Measurements from ENCODE around the gene SNX1.
"Not testable (repeated sequence)": the region's sequence is repeated elsewhere in the genome, so short reads cannot be mapped to it uniquely, and the experiment has no call there.

DNA sequence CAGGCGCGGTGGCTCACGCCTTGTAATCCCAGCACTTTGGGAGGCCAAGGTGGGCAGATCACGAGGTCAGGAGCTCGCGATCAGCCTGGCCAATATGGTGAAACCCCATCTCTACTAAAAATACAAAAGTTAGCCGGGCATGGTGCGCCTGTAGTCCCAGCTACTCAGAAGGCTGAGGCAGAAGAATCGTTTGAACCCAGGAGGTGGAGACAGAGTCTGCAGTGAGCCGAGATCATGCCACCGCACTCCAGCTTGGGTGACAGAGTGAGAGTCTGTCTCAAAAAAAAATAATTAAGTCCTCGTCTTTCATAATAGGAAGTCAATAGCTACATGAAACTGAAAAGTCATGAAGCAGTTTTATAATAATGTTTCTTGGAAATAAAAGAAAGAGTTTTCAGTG is 42.1 kb upstream of the SNX1 start:
- TF ChIP-seq POLR2AphosphoS5 (IDR thresholded peaks at IDR 0.05; ENCODE audit: low read depth, low read length); EZH2 (IDR thresholded peaks at IDR 0.05; ENCODE audit: low read depth, low read length, severe bottlenecking): not testable (repeated sequence)

Measured in H1 (cell line).